GM12891 (cell line): Measurements from ENCODE around the gene LTBP2.

ENCODE experiments used
- DNase-seq: peaks from one replicate; pipeline ENCODE4 v3.0.0; 2011; ENCODE audit warnings: low spot score; ENCODE audit not compliant: insufficient read length
- FAIRE-seq: peaks from 2 replicates; lab custom pipeline; 2011; peaks lifted over from hg19 to GRCh38; lab: Jason Lieb, UNC
- PAX5 ChIP-seq: IDR thresholded peaks from 2 replicates; pipeline ENCODE4 v1.6.1; 2011; ENCODE audit warnings: low read length, moderate library complexity, mild to moderate bottlenecking; ENCODE audit not compliant: insufficient read depth, severe bottlenecking
- POLR2A ChIP-seq: IDR thresholded peaks from 2 replicates; pipeline ENCODE4 v1.6.1; 2011; ENCODE audit warnings: low read depth, low read length, control low read depth
- POLR2AphosphoS5 ChIP-seq: IDR thresholded peaks from 2 replicates; pipeline ENCODE4 v1.6.1; 2011; ENCODE audit warnings: low read depth, low read length, control low read depth
- POU2F2 ChIP-seq: IDR thresholded peaks from 2 replicates; pipeline ENCODE4 v1.6.1; 2011; ENCODE audit warnings: low read depth, mild to moderate bottlenecking, control low read depth, low read length, moderate library complexity
- SPI1 ChIP-seq: IDR thresholded peaks from 2 replicates; pipeline ENCODE4 v1.6.1; 2011; ENCODE audit warnings: low read depth, low read length, control low read depth
- TAF1 ChIP-seq: IDR thresholded peaks from 2 replicates; pipeline ENCODE4 v1.6.1; 2011; ENCODE audit warnings: low read depth, low read length, control low read depth

LTBP2 gene

DNA sequence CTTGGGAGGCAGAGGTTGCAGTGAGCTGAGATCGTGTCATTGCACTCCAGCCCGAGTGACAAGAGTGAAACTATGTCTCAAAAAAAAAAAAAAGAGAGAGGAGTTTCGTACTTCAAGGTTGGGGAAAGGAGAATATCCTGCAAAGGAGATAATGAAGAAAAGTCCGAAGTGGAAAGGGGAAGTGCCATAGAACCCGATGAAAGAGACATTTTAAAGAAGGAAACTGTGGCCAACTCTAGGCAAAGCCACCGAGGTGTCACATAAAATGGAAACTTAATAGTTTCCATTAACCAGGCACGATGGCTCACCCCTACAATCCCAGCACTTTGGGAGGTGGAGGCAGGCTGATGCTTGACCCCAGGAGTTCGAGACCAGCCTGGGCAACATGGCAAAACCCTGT is 15.0 kb upstream of the LTBP2 start:
- DNase-seq (no peak), FAIRE-seq (no peak)
- TF ChIP-seq SPI1 (peak; percentile 78), PAX5 (no peak)

DNA sequence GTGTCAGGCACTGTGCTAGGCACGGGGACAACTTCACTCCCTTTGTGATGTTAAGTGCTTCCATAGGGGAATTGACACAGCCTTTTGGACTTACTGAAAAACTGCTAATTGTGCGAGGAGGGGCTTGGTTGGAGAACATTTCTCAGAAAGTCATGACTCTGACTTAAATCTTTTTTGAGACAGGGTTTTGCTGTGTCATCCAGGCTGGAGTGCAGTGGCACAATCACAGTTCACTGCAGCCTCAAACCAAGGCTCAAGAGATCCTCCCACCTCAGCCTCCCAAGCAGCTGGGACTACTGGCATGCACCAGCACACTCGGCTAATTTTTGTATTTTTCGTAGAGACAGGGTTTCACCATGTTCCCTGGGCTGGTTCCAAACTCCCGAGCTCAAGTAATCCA is 10.2 kb upstream of the LTBP2 start:
- no peak for DNase-seq
- no peak for FAIRE-seq
- no peak for TF ChIP-seq SPI1
- TF ChIP-seq POU2F2 = no peak
- TF ChIP-seq POLR2A = no peak
- no peak for TF ChIP-seq PAX5
- no peak for TF ChIP-seq POLR2AphosphoS5
- TF ChIP-seq TAF1 = no peak

DNA sequence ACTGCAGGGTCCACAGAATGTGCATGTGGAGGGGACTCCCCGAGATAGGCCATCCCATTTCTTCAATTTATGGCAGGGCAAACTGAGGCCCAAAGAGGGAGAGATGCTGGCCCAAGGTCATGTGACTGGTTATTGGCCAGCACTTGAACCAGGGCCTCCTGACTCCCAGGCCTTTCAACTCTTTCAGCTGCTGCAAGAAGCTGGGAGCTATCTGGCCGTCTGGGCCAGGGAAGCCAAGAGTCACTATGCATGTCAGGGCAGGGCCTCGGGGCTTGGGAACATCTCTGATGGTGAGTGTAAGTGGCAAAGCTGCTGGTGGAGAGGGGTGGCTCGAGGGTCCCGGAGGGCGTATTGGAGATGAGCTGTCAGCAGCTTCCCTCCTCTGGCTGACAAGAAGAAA is 9.5 kb upstream of the LTBP2 start:
- no peak for TF ChIP-seq PAX5
- TF ChIP-seq POU2F2 = no peak
- no peak for TF ChIP-seq POLR2A
- TF ChIP-seq SPI1 = no peak
- TF ChIP-seq POLR2AphosphoS5 = no peak
- TF ChIP-seq TAF1 = no peak
- no peak for DNase-seq
- FAIRE-seq = no peak

DNA sequence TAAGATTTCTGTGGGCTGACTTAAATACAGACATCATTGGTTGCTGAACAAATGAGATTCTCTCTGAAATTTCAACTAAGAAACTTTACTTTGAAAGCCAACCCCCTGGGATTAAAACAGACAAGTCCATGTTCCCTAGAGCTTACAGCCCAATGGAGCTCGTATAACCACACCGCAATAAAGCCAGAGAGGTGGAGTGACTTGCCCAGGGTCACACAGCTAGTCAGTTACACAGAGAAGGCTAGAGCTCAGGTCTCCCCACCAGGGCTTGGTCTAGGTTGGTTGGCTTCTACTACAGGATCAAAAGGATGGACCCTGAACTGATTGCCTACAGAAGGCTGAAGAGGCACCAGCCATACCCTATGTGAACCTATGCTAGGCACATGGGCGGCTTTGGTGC is 8.9 kb upstream of the LTBP2 start:
- TF ChIP-seq POLR2A (no peak), POU2F2 (no peak), PAX5 (no peak), TAF1 (no peak), SPI1 (no peak), POLR2AphosphoS5 (no peak)
- no peak for FAIRE-seq

DNA sequence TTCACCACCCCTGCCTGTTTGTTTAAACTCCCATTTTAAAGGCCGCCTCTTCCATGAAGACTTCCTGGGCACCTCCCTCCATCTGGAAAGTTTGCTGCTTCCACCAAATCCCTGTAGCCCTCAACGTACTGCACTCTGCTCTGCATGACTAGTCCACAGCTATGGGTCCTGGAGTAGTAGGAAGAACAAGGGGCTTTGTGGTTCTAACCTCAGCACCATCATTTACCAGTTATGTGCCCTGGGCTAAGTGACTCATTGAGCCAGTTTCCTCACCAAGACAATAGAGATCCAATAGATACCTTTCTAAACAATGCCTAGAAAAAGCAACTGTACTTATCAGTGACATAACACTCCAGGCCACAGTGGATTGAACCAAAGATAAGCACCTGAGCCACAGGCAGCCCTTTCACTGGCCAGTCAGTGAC is 8.5 kb upstream of the LTBP2 start:
- no peak for DNase-seq
- TF ChIP-seq POLR2A (no peak), POU2F2 (no peak), POLR2AphosphoS5 (no peak), TAF1 (no peak), SPI1 (no peak), PAX5 (no peak)

More for the DNA sequence above, 8.9 kb upstream of the LTBP2 start:
- DNase-seq = no peak

DNA sequence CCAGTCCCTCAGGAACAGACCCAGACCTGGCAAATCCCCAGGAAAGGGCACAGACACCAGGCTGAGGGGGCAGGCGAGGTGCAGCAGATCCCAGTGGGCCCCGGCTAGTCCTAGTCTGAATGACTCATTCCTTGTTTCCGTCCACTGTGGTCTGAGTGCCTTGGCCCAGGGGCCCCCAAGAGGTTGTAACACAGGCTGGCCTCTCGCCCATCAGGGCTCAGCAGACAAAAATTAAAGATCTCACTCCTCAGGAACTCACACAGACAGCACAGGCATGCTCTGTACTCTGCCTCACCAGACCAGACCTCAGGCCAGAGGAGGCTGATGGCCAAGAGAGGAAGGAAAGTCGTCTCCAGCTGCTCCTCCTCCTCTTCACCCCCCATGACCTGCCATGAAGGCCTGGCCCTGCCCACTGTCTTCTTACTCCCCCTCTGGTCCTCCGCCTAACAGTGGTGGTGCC is 7.7 kb upstream of the LTBP2 start:
- no peak for DNase-seq
- TF ChIP-seq PAX5 = no peak
- no peak for TF ChIP-seq POU2F2
- no peak for TF ChIP-seq TAF1
- no peak for TF ChIP-seq POLR2AphosphoS5
- TF ChIP-seq SPI1 = no peak
- no peak for TF ChIP-seq POLR2A
- no peak for FAIRE-seq

More for the DNA sequence above, 8.5 kb upstream of the LTBP2 start:
- no peak for FAIRE-seq

DNA sequence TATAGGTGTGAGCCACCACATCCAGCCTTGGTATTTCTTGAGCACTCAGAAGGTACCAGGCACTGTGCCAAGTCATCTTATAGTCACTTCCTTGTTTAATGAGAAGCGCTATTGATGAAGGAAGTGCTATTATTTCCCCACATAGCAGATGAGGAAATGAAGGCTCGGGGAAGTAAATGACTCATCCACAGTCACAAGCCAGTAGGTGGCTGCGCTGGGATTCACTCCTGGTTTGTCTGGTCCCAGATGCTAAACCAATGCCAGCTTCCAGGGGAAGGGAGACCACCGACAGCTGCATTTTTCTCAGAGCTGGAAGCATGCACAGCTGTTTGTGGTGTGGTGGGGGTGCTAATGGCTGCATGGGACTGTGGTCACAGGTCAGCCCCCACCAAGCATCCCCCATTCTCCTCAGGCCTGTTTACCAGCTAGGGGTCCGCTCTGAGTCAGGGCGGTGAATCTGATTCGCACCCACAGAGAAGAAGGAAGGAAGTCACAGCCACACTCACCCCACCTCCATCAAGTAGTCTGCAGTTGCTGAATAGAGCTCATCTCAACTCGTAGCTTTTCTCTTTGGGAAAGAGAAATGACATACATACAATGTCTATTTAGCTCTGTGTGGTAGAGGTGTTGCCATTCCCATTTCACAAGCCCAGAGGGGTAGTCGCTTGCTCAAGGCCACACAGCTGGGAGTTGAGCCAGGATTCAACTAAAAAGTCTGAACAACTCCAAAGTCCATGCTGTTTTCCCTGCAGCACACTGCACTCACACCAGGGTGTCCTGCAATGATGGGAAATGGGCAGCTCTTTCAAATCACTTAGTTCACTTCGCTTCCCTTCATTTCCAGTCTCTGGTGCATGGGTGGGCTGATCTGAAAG is 6.3 kb upstream of the LTBP2 start:
- FAIRE-seq (peak; percentile 61), DNase-seq (no peak)
- TF ChIP-seq TAF1 (no peak), PAX5 (no peak), POLR2AphosphoS5 (no peak), POU2F2 (no peak), POLR2A (no peak), SPI1 (peak; percentile 49)

DNA sequence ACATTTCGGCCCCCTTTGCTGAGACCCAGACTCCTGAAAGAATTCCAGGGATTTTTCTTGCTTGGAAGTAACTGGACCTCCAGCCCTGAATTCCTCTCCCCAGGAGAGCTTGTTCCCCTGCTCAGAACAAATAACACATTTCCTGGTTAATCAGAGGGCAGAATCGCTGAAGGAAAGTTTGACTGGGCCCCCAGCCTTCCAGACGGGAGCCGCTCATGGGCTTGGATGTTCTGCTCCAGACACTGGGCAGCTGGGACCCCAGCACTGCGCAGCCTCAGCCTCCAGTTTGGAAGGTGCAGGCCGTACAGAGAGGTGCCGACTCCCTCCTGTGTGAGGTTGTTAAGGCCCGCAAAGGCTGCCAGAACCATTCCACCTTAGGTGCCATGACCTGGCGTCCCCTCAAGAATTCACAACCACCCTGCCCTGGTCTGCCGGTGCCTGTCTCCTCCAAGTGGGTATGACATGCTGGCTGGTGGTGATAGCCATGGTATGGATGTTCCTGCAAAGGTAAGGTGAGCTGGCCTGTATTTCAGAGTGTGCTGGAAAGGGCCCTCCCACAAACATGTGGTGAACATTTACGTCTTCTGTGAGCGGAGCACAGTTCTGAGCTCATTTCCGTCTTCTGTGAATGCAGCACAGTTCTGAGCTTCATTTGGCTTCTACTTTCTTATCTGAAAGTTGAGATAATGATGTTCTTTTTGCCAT is 5.1 kb upstream of the LTBP2 start:
- no peak for TF ChIP-seq POU2F2
- TF ChIP-seq SPI1 = no peak
- TF ChIP-seq PAX5 = no peak
- TF ChIP-seq POLR2A = no peak
- no peak for TF ChIP-seq POLR2AphosphoS5
- TF ChIP-seq TAF1 = no peak
- FAIRE-seq = no peak
- DNase-seq = no peak

DNA sequence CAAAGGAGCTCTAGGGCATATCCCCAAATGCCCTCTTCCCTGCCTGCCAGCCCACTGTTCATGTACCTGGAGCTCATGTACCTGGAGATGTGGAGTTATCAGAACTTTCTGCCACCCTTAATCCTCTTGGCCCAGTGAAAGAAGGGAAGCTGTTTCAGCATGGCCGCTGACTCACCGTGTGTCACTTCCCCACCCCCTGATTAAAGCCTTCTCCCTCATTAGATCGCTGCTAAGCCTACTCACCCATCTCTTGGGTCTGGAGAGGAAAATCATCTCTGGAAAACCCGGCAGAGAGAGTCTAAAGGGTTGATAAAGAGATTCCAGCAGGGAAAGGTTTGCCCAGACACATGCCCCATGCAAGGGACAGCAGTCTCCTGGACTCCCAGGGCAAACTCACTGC is 4.5 kb upstream of the LTBP2 start:
- DNase-seq = no peak
- FAIRE-seq = no peak
- no peak for TF ChIP-seq TAF1
- no peak for TF ChIP-seq PAX5
- no peak for TF ChIP-seq POLR2AphosphoS5
- no peak for TF ChIP-seq SPI1
- TF ChIP-seq POLR2A = no peak
- no peak for TF ChIP-seq POU2F2
